GM10248 (cell line): ENCODE data around the gene IRF2BP2.

ENCODE experiments used
- CTCF ChIA-PET: fragments of 300-600 bp; sonication (Branson Sonifier 250); formaldehyde crosslinking; extraction: SDS; loops from one replicate; lab custom pipeline; 2021; ENCODE audit warnings: antibody characterized with exemption; lab: Yijun Ruan, JAX
- POLR2A ChIA-PET: fragments of 350-650 bp; sonication (Branson Sonifier 250); formaldehyde crosslinking; extraction: SDS; loops from one replicate; lab custom pipeline; 2020; ENCODE audit warnings: antibody characterized with exemption; lab: Yijun Ruan, JAX
- DNase-seq: peaks from one replicate; pipeline ENCODE4 v3.0.0; 2012; ENCODE audit errors: extremely low spot score
- TF ChIP-seq, protein P1 (sequence below): IDR thresholded peaks from 2 replicates; pipeline ENCODE4 v1.5.1; 2012; ENCODE audit warnings: mild to moderate bottlenecking, low read depth; ENCODE audit errors: extremely low read depth, missing control alignments, control extremely low read depth

Gene IRF2BP2

DNA sequence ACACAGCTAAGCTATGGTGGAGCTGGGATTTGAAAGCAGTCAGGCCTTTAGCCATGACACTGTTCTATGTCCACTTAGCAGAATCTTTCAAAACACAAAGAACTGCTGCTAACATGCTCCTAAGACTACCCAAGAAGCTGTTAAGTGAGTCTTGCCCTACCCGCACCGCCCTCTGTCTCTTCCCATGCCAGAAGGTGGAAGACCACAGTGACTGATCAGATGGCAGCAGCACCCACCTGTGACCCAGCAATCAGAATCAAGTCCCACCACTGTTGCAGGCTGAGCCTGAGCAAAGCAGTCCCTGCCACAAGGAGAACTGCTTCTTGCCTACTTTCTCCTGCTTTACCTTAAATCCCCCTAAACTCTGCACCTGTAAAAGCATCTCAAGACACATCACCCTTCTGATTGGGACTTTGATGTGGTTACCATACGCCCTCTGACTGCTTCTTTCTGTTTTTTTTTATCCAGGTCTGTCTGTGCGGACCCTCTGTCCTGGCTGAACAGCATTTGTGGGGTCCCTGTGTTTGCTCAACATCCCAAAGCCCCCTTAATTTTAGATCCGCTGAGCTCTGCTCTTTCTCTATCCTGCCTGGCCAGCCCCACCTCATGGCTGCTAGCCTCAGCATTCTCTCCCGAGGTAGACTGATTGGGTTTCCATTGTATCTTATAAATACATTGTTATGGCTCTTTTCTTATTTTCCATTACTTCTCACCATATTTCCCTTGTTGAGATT lies 16.0 kb downstream of the IRF2BP2 start:
- TF ChIP-seq, protein P1, sequence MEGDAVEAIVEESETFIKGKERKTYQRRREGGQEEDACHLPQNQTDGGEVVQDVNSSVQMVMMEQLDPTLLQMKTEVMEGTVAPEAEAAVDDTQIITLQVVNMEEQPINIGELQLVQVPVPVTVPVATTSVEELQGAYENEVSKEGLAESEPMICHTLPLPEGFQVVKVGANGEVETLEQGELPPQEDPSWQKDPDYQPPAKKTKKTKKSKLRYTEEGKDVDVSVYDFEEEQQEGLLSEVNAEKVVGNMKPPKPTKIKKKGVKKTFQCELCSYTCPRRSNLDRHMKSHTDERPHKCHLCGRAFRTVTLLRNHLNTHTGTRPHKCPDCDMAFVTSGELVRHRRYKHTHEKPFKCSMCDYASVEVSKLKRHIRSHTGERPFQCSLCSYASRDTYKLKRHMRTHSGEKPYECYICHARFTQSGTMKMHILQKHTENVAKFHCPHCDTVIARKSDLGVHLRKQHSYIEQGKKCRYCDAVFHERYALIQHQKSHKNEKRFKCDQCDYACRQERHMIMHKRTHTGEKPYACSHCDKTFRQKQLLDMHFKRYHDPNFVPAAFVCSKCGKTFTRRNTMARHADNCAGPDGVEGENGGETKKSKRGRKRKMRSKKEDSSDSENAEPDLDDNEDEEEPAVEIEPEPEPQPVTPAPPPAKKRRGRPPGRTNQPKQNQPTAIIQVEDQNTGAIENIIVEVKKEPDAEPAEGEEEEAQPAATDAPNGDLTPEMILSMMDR: no peak
- ChIA-PET POLR2A (no interaction called here), CTCF (interaction anchor here (0.9 kb wide), 1 partner anchor 499 kb away, joined by 3 read pairs; no protein-coding TSS in a partner anchor)
- DNase-seq: no peak

DNA sequence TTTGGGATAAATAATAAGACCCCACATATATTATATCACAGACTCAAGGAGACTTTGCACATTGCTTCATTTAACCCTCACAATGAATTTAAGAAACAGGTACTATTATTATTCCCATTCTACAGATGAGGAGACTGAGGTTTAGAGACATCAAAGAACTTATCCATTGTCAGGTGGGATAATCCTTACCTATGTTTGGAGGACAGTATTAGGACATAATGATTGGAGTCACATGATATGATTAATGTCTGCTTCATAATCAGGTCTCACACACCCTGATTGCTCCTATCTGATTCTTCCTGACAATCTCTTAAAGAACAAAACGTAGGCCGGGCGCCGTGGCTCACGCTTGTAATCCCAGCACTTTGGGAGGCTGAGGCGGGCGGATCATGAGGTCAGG lies 16.9 kb downstream of the IRF2BP2 start:
- ChIA-PET CTCF (interaction anchor here (0.9 kb wide), 1 partner anchor 500 kb away, joined by 3 read pairs; no protein-coding TSS in a partner anchor), POLR2A (no interaction called here)
- no peak for DNase-seq
- TF ChIP-seq, protein P1: no peak

DNA sequence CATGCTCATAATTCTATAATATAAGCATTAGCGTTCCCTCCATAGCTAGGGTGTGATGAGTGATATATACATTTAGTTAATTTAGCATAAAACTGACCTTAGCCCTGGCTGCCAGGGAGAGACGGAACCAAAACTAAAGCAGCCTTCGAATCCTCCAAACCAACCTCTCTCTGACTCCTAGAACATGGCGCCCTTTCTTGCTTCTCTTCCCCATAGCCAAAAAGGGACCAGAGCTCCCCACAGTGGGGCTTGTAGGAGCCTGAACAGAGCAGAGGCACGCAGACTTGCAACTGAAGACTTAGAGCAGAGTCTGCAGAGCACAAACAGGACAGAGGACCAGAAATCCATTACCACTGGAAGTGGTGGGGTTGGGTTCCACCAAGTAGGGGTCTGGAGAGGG lies 17.7 kb downstream of the IRF2BP2 start:
- ChIA-PET POLR2A (no interaction called here), CTCF (interaction anchor here (0.7 to 1.5 kb wide), 4 partner anchors 31 to 501 kb away, joined by 3 read pairs; no protein-coding TSS in a partner anchor)
- TF ChIP-seq, protein P1: no peak
- DNase-seq: no peak

DNA sequence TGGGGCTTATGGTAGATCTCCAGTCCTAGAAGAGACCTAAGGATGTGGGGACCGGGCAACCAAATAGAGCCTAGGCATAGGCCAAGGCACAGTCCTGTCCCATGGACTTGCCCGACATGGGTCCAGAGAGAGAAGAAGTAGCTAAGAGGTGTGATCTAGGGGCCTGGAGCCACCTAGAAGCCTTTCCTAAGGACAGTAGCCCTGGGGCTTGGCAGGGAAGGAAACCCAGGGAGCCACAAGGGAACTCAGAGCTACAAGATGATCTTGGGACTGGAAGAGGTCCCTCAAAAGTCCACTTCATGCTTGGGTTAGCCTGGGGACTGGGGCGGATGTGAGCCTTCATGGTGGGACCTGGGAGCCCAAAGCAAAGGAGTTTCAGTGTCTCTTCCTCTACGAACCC lies 18.8 kb downstream of the IRF2BP2 start:
- CTCF ChIA-PET: interaction anchor here (0.7 to 1.5 kb wide), 4 partner anchors 30 to 502 kb away, joined by 3 read pairs; no protein-coding TSS in a partner anchor
- POLR2A ChIA-PET: interaction anchor here (1.1 kb wide), 1 partner anchor 9 kb away, joined by 6 read pairs; no protein-coding TSS in a partner anchor
- no peak for DNase-seq
- TF ChIP-seq, protein P1: no peak

DNA sequence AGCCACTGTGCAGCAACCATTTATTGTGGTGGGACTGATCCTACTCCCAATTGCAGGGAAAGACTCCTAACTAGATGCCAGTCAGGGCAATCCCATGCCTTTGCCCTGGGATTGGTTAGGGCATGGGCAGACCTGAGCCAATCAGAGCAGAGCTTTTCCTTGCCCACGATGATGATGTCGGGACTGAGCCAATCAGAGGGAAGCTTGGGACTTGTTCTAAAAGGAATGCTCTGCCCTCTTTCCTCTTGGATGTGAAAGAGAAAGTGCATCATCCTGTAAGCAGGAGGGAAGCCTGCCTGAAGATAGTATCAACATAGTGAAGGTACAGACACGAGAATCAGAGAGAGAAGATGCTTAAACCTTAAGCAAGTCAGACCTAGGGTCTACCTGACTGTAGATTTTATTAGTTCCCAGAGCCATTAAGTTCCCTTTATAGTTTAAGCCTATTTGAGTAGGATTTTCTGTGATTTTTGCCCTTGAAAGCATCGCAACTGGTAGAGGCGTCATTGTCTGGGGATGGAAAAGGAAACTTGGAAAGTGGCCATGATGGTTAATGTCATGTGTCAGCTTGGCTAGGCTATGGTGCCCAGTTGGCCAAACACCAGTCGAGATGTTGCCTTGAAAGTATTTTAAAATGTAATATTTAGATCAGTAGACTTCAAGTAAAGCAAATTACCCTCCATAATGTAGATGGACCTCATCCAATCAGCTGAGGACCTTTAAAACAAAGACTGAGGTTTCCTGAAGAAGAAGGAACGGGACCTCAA lies 19.9 kb downstream of the IRF2BP2 start:
- CTCF ChIA-PET: interaction anchor here (1.1 to 1.3 kb wide), 2 partner anchors 71 to 107 kb away, joined by 3 read pairs; no protein-coding TSS in a partner anchor
- no peak for DNase-seq
- TF ChIP-seq, protein P1: no peak
- POLR2A ChIA-PET: interaction anchor here (1.1 kb wide), 1 partner anchor 10 kb away, joined by 6 read pairs; no protein-coding TSS in a partner anchor
